MM.1S (cell line): ENCODE measurements around the gene SORCS2.

Experiments used
- DNase-seq: peaks from one replicate; pipeline ENCODE4 v3.0.0-alpha.2; 2015
- H2AFZ ChIP-seq: fragments of 300-600 bp; sonication (generic); 2 replicates; pipeline ENCODE4 v1.6.0; 2016; ENCODE audit warnings: antibody characterized with exemption, low read length
- H3F3A ChIP-seq: fragments of 300-600 bp; sonication (generic); 2 replicates; pipeline ENCODE4 v1.6.1; 2016; ENCODE audit warnings: mild to moderate bottlenecking, antibody characterized with exemption, low read length, moderate library complexity, mixed read lengths; ENCODE audit not compliant: insufficient read depth
- H3K27ac ChIP-seq: fragments of 300-600 bp; sonication (generic); 2 replicates; pipeline ENCODE4 v1.5.1; 2016; ENCODE audit warnings: mild to moderate bottlenecking, low read length
- H3K27me3 ChIP-seq: fragments of 300-600 bp; sonication (generic); replicated peaks from 2 replicates; pipeline ENCODE4 v1.6.0; 2016; ENCODE audit warnings: low read length; ENCODE audit not compliant: insufficient read depth
- H3K36me3 ChIP-seq: fragments of 300-600 bp; sonication (generic); replicated peaks from 2 replicates; pipeline ENCODE4 v1.6.1; 2016; ENCODE audit warnings: mild to moderate bottlenecking, low read length, mixed read lengths; ENCODE audit not compliant: insufficient read depth
- H3K4me1 ChIP-seq: fragments of 300-600 bp; sonication (generic); 2 replicates; pipeline ENCODE4 v1.6.1; 2016; ENCODE audit warnings: low read length, mixed read lengths
- H3K4me2 ChIP-seq: fragments of 300-600 bp; sonication (generic); 2 replicates; pipeline ENCODE4 v1.6.0; 2016; ENCODE audit warnings: low read depth, low read length
- H3K4me3 ChIP-seq: fragments of 300-600 bp; sonication (generic); 2 replicates; pipeline ENCODE4 v1.5.1; 2016; ENCODE audit warnings: low read length, mixed read lengths
- H3K79me2 ChIP-seq: fragments of 300-600 bp; sonication (generic); 2 replicates; pipeline ENCODE4 v1.6.1; 2016; ENCODE audit warnings: mixed run types, low read length, mixed read lengths
- H3K9ac ChIP-seq: fragments of 300-600 bp; sonication (generic); 2 replicates; pipeline ENCODE4 v1.6.1; 2016; ENCODE audit warnings: low read length, mixed read lengths
- H3K9me2 ChIP-seq: fragments of 300-600 bp; sonication (generic); replicated peaks from 2 replicates; pipeline ENCODE4 v1.6.1; 2016; ENCODE audit warnings: mild to moderate bottlenecking, low read length, mixed read lengths; ENCODE audit not compliant: insufficient read depth
- H3K9me3 ChIP-seq: fragments of 300-600 bp; sonication (generic); replicated peaks from 2 replicates; pipeline ENCODE4 v1.6.1; 2016; ENCODE audit warnings: mild to moderate bottlenecking, low read length, mixed read lengths; ENCODE audit not compliant: insufficient read depth
- H4K20me1 ChIP-seq: fragments of 300-600 bp; sonication (generic); 2 replicates; pipeline ENCODE4 v1.6.1; 2016; ENCODE audit warnings: mild to moderate bottlenecking, low read length, moderate library complexity, mixed read lengths; ENCODE audit not compliant: insufficient read depth
- CTCF ChIP-seq: fragments of 300-600 bp; sonication (generic); IDR thresholded peaks from 2 replicates; pipeline ENCODE4 v1.5.1; 2016; ENCODE audit warnings: antibody characterized with exemption, low read length, mixed read lengths
- EZH2 ChIP-seq: fragments of 300-600 bp; sonication (generic); optimal IDR thresholded peaks from 2 replicates; pipeline ENCODE3; 2017; ENCODE audit warnings: low read depth, mild to moderate bottlenecking, antibody characterized with exemption, low read length, mixed read lengths
- EZH2phosphoT487 ChIP-seq: fragments of 300-600 bp; sonication (generic); IDR thresholded peaks from 2 replicates; pipeline ENCODE4 v1.6.1; 2018; ENCODE audit warnings: antibody characterized with exemption, low read length

Gene SORCS2

GRCh38 chr4:7672601-7673000, 480.3 kb downstream of the SORCS2 start:
- H3K9ac ChIP-seq: no peak overlapping the region
- H4K20me1 ChIP-seq: no peaks in the 10 kb centered on the region
- no peak overlapping the region for H3K27ac ChIP-seq
- H3K79me2 ChIP-seq: no peaks in the 10 kb centered on the region
- H3K4me3 ChIP-seq: no peak overlapping the region
- no peaks in the 10 kb centered on the region for H3F3A ChIP-seq
- H2AFZ ChIP-seq: no peak overlapping the region
- H3K9me2 ChIP-seq: no peaks in the 10 kb centered on the region
- no peak overlapping the region for H3K4me2 ChIP-seq
- no peaks in the 10 kb centered on the region for H3K9me3 ChIP-seq
- H3K36me3 ChIP-seq: no peaks in the 10 kb centered on the region
- TF ChIP-seq CTCF (no peak), EZH2phosphoT487 (no peak), EZH2 (no peak)
- no peaks in the 10 kb centered on the region for H3K4me1 ChIP-seq
- no peak for DNase-seq
- peaks cover 90% of the 10 kb centered on the region for H3K27me3 ChIP-seq

GRCh38 chr4:7673121-7673520, 480.8 kb downstream of the SORCS2 start:
- H3K4me3 ChIP-seq: no peak overlapping the region
- no peaks in the 10 kb centered on the region for H3K9me3 ChIP-seq
- no peak overlapping the region for H3K27ac ChIP-seq
- no peak overlapping the region for H3K9ac ChIP-seq
- peaks cover 94% of the 10 kb centered on the region for H3K27me3 ChIP-seq
- no peak overlapping the region for H3K4me2 ChIP-seq
- no peak for DNase-seq
- H3K36me3 ChIP-seq: no peaks in the 10 kb centered on the region
- H3K9me2 ChIP-seq: no peaks in the 10 kb centered on the region
- no peaks in the 10 kb centered on the region for H4K20me1 ChIP-seq
- H3F3A ChIP-seq: no peaks in the 10 kb centered on the region
- no peak overlapping the region for H2AFZ ChIP-seq
- H3K79me2 ChIP-seq: no peaks in the 10 kb centered on the region
- H3K4me1 ChIP-seq: no peaks in the 10 kb centered on the region
- TF ChIP-seq EZH2phosphoT487 (no peak), EZH2 (no peak), CTCF (no peak)

GRCh38 chr4:7674706-7675105, 482.4 kb downstream of the SORCS2 start:
- no peak overlapping the region for H3K9ac ChIP-seq
- peaks cover 97% of the 10 kb centered on the region for H3K27me3 ChIP-seq
- H3K4me1 ChIP-seq: no peaks in the 10 kb centered on the region
- H3K27ac ChIP-seq: no peak overlapping the region
- H3K9me3 ChIP-seq: no peaks in the 10 kb centered on the region
- DNase-seq: no peak
- H3F3A ChIP-seq: no peaks in the 10 kb centered on the region
- no peaks in the 10 kb centered on the region for H4K20me1 ChIP-seq
- no peak for TF ChIP-seq EZH2phosphoT487
- no peak for TF ChIP-seq CTCF
- no peak for TF ChIP-seq EZH2
- no peaks in the 10 kb centered on the region for H3K36me3 ChIP-seq
- H3K4me3 ChIP-seq: no peak overlapping the region
- H2AFZ ChIP-seq: no peak overlapping the region
- no peak overlapping the region for H3K4me2 ChIP-seq
- H3K79me2 ChIP-seq: no peaks in the 10 kb centered on the region
- H3K9me2 ChIP-seq: no peaks in the 10 kb centered on the region
